Large intestine (tissue), 3 donors: ENCODE measurements around the gene SELENOS. TPM values are rescaled to one million over a fixed set of nuclear protein-coding genes. Genes with fewer than 3 reads are reported as not detected.

Experiments
- DNase-seq, 2 donors: peaks; one replicate each; pipeline versions ENCODE4 v3.0.0 to v3.0.0-alpha.2; 2013
- H3K27ac ChIP-seq: one replicate; pipeline ENCODE4 v1.5.1; 2013; ENCODE audit warnings: low read length
- H3K27me3 ChIP-seq: 2 replicates; pipeline ENCODE4 v1.6.1; 2013; ENCODE audit warnings: low read length; ENCODE audit not compliant: control insufficient read depth, insufficient read depth
- H3K36me3 ChIP-seq: 2 replicates; pipeline ENCODE4 v1.6.1; 2013; ENCODE audit warnings: low read length; ENCODE audit not compliant: control insufficient read depth, insufficient read depth
- H3K4me1 ChIP-seq: one replicate; pipeline ENCODE4 v1.6.1; 2013; ENCODE audit warnings: low read length; ENCODE audit not compliant: control insufficient read depth, insufficient read depth
- H3K4me3 ChIP-seq: one replicate; pipeline ENCODE4 v1.5.1; 2013; ENCODE audit warnings: low read length
- H3K9me3 ChIP-seq: one replicate; pipeline ENCODE4 v1.6.1; 2013; ENCODE audit warnings: mild to moderate bottlenecking, low read depth, low read length, moderate library complexity; ENCODE audit not compliant: control insufficient read depth
- WGBS: methylation state at CpG from one replicate; pipeline ENCODE4 v1.1.5; 2013; ENCODE audit warnings: low lambda C conversion rate; ENCODE audit not compliant: insufficient coverage; 5-methylcytosine and 5-hydroxymethylcytosine counted together
- polyA plus RNA-seq: library from polyadenylated mRNA; unstranded; fragments of 120-200 nt; gene quantifications from one replicate; pipeline ENCODE4 v1.2.1, GENCODE V29; 2013

Gene SELENOS
- polyA plus RNA-seq, 1 donor: 83.5 TPM

- 74% methylated on average over 3 of the region's 21 CpGs for WGBS
- Histone ChIP-seq H3K4me1 (peaks cover 19% of the 10 kb centered on the region), H3K36me3 (no peaks in the 10 kb centered on the region), H3K4me3 (no peak overlapping the region), H3K27ac (no peak overlapping the region), H3K9me3 (no peaks in the 10 kb centered on the region), H3K27me3 (no peaks in the 10 kb centered on the region)
- no peak for DNase-seq
These were observed 44.9 kb upstream of the SELENOS start for GRCh38 chr15:101322016-101322695.

DNA sequence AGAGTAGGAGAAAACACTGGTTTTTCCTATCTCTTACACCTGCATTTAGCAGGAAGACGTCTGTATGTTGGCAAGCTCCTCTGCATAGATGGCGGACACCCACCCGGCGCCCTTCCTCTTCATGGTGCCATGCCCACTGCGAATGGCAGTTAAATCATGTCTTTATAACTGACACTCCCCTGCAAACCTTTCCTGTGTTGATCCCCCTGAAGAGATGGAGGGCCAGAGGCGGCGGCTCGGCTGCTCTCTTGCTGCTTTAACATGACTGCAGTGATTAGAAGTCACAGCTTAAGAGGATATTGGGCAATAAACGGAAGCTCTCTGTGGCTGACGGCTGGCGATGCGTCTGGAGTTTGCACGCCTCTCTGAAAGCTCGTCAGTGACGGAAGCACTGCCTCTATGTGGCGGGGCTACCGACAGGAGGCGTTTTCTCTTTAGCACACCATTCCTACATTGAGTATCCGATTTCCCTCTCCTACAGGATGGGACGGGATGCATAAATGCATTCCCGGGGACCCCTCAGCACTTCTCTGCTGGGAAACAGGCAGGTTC lies 43.3 kb upstream of the SELENOS start:
- no CpG with 5 or more reads among the region's 21 CpGs for WGBS
- Histone ChIP-seq H3K36me3 (no peaks in the 10 kb centered on the region), H3K9me3 (no peaks in the 10 kb centered on the region), H3K4me1 (peaks cover 19% of the 10 kb centered on the region), H3K27ac (no peak overlapping the region), H3K4me3 (no peak overlapping the region), H3K27me3 (no peaks in the 10 kb centered on the region)
- peak; percentile 59 to 67 for DNase-seq

- Histone ChIP-seq H3K4me1 (peaks cover 3% of the 10 kb centered on the region), H3K9me3 (no peaks in the 10 kb centered on the region), H3K36me3 (no peaks in the 10 kb centered on the region), H3K27me3 (no peaks in the 10 kb centered on the region), H3K27ac (no peak overlapping the region), H3K4me3 (no peak overlapping the region)
- no peak for DNase-seq
- 40% methylated on average over 1 of the region's 7 CpGs for WGBS
These were observed 41.6 kb upstream of the SELENOS start for GRCh38 chr15:101318839-101319238.

DNA sequence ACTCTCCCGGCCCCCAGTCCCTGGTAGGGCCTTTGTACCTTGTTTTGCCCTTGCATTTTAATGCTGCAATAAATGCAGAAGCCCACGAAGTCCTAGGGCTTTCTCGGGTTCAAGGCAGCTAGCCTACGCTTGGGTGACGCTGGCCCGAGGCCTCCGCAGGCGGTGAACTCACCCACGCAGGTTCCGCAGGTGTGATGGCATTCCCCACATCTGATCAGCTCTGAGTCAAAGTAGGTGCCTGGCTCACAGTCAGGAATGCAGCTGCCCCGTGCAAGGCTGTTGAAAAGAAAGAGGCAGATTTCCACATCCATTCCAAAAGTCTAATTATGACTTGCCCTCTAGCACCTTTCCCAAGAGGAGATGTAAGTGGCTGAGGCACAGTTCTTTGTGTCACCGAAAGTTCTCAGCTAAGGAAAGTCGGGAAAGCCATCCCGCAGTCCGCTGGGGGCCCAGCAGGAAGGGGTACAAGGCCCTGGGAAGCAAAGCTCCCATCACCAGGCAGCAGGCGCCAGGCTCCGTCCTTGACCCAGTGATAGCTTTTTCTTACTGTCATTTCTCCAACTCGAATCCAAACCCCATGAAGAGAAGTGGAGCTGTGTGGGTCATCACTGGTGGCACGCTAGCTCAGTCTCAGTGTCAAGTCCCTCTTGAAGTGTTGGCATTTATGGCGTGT lies 41.0 kb upstream of the SELENOS start:
- WGBS: no CpG with 5 or more reads among the region's 20 CpGs
- DNase-seq: no peak

DNA sequence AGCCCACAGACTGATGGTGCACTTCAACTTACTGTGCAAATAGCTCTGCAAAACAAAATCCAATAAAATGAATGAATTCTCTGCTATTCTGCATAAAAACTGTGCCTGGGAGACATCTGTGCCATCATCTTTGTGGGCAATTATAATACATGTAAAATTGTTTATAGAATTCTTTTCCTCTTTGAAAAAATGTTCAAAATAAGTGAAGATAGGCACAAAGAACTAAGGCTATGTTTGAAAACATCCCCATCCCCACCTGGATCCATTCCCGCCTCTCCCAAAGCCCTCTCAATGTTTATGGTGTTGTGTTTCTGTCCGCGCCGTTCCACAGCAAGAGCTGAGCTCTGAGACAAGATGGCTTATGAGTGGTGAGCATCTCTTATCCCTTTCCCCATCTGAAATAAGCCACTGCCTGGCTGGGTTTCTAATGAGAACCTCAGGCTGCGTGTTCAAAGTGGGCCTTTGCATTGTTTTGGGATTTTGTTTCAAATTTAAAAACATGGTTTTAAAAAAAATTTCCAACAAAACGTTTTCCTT lies 40.1 kb upstream of the SELENOS start:
- no peaks in the 10 kb centered on the region for H3K4me1 ChIP-seq
- 100% methylated on average over 2 of the region's 6 CpGs for WGBS
- DNase-seq: no peak

More for the DNA sequence above, 41.0 kb upstream of the SELENOS start:
- Histone ChIP-seq H3K27ac (no peak overlapping the region), H3K27me3 (no peaks in the 10 kb centered on the region), H3K4me1 (no peaks in the 10 kb centered on the region), H3K36me3 (no peaks in the 10 kb centered on the region), H3K9me3 (no peaks in the 10 kb centered on the region), H3K4me3 (no peak overlapping the region)

DNA sequence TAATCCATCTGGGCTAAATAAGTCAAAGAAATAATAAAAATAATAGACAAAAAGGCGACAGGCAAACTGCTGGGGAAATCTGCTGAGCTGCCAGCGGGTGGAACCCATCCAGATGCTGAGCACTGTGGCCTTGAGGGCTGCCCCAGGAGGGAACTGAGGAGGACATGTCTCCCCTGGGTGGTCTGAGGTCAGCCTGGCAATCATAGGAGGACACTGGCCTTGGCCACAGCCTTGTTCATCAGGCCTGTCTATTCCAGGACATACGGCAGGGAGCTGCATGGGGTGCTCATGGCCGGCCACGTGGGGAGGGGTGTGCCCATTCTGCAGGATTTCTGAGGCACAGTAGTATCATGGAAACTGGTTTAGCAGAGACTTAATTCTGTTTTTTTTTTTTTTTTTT lies 39.2 kb upstream of the SELENOS start:
- Histone ChIP-seq H3K27me3 (no peaks in the 10 kb centered on the region), H3K36me3 (no peaks in the 10 kb centered on the region), H3K9me3 (no peaks in the 10 kb centered on the region), H3K4me1 (no peaks in the 10 kb centered on the region), H3K4me3 (no peak overlapping the region), H3K27ac (no peak overlapping the region)
- no peak for DNase-seq
- no CpG with 5 or more reads among the region's 5 CpGs for WGBS

More for the DNA sequence above, 40.1 kb upstream of the SELENOS start:
- no peak overlapping the region for H3K4me3 ChIP-seq
- no peak overlapping the region for H3K27ac ChIP-seq
- no peaks in the 10 kb centered on the region for H3K36me3 ChIP-seq
- no peaks in the 10 kb centered on the region for H3K9me3 ChIP-seq
- no peaks in the 10 kb centered on the region for H3K27me3 ChIP-seq

- H3K4me1 ChIP-seq: no peaks in the 10 kb centered on the region
- WGBS: no CpG with 5 or more reads among the region's 10 CpGs
- DNase-seq: no peak
- H3K36me3 ChIP-seq: no peaks in the 10 kb centered on the region
- no peak overlapping the region for H3K27ac ChIP-seq
- H3K4me3 ChIP-seq: no peak overlapping the region
- H3K9me3 ChIP-seq: no peaks in the 10 kb centered on the region
- H3K27me3 ChIP-seq: no peaks in the 10 kb centered on the region
These were observed 38.5 kb upstream of the SELENOS start for GRCh38 chr15:101315736-101316135.

DNA sequence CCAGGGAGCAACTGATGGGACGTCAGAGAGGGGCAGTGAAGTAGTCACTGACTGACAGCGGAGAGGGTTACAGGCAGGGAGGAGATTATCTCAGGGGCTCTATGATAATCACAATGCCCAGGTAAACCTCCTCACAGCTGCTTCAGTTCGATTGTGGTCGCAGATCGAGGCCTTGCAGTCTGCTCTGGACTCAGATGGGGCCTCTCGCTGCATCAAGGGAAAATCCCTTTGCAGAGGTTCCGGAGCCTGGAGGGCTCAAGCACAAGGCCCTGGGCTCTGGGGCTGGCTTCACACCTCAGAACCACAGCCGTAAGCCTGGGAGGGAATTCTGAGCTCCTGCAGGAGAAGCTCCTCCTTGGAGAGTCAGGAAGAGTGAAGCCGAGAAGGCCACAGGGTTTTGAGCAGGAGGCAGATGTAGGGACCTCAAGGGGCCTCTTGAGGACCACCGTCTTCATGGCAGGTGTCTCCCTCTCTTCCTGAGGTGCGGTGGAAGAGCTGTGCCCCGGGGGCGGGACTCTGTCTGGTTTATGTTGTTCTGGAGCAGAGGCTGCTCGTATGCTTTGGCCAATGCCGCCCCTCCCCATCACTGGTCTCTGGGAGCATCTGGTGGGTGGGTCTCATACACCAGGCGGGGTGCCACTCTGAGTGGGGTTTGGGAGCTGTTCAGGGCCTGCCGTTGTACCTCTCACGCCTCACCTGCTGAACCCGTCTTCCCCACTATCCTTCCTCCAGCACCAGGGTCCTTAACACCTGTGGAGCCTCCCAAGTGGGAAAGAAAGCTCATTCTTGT lies 37.2 kb upstream of the SELENOS start:
- Histone ChIP-seq H3K4me3 (no peak overlapping the region), H3K4me1 (no peaks in the 10 kb centered on the region), H3K27me3 (no peaks in the 10 kb centered on the region), H3K36me3 (no peaks in the 10 kb centered on the region), H3K27ac (no peak overlapping the region), H3K9me3 (no peaks in the 10 kb centered on the region)
- no CpG with 5 or more reads among the region's 19 CpGs for WGBS
- no peak for DNase-seq

GRCh38 chr15:101313041-101313761 lies 35.9 kb upstream of the SELENOS start:
- Histone ChIP-seq H3K27ac (no peak overlapping the region), H3K4me1 (no peaks in the 10 kb centered on the region), H3K27me3 (no peaks in the 10 kb centered on the region), H3K36me3 (no peaks in the 10 kb centered on the region), H3K4me3 (no peak overlapping the region), H3K9me3 (no peaks in the 10 kb centered on the region)
- WGBS: no CpG with 5 or more reads among the region's 21 CpGs
- DNase-seq: no peak
